ENCODE measurements around the gene RNF214.

The RNF214 gene

DNA sequence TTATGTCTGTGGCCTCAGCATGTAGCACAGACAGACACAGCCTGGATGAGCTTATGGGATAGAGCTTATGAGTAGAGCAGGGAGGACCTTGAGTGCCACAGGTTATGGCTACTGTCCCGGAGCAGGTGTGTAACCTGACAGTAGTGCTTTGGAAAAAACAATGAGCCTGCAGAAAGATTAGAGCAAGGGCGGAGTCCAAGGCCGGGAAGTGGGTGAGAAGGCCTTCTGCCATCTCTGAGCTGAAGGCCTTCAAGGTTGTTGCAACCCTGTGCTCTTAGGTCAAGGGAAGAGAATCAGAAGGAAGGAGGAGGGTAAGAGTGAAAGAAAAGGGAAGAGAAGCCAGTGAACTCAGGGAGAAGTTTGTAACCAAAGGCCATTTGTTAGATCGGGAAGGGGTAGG is 37.2 kb upstream of the RNF214 start:
- no peaks in the 10 kb centered on the region for H3K36me3 ChIP-seq (ENCODE audit: control insufficient read depth, low read length)

DNA sequence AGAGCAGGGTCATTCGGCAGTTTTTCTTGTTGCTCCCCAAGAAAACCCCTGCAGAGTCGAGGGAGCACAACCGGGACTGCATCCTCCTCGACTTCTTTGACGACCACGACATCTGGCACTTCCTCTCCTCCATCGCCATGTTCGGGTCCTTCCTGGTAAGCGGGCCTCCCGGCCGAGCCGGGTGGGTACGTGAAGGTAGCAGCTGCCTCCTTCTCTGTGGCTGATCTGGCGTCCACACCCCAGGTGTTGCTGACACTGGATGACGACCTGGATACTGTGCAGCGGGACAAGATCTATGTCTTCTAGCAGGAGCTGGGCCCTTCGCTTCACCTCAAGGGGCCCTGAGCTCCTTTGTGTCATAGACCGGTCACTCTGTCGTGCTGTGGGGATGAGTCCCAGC is 36.7 kb upstream of the RNF214 start:
- Histone ChIP-seq H4K20me1 (ENCODE audit: control insufficient read depth, insufficient read depth, low read depth, low read length) (no peaks in the 10 kb centered on the region), H3K9me3 (ENCODE audit: control insufficient read depth, insufficient read depth, low read length) (no peaks in the 10 kb centered on the region), H3K27ac (ENCODE audit: low read depth, low read length) (no peak overlapping the region), H3F3A (ENCODE audit: control insufficient read depth, insufficient read depth) (no peaks in the 10 kb centered on the region), H3K4me2 (ENCODE audit: low read length) (no peak overlapping the region), H3K27me3 (ENCODE audit: control insufficient read depth, low read length) (no peaks in the 10 kb centered on the region), H3K36me3 (ENCODE audit: control insufficient read depth, low read length) (no peaks in the 10 kb centered on the region), H3K79me2 (ENCODE audit: control insufficient read depth, low read length) (no peaks in the 10 kb centered on the region), H3K4me3 (ENCODE audit: low read length) (no peak overlapping the region), H3K9me2 (replicated peaks; ENCODE audit: control insufficient read depth, low read length) (no peaks in the 10 kb centered on the region), H3K4me1 (ENCODE audit: control insufficient read depth, low read length) (no peaks in the 10 kb centered on the region)
- no peak for TF ChIP-seq EZH2phosphoT487 (IDR thresholded peaks at IDR 0.05; ENCODE audit: borderline replicate concordance, low read length)
- TF ChIP-seq, protein P1, sequence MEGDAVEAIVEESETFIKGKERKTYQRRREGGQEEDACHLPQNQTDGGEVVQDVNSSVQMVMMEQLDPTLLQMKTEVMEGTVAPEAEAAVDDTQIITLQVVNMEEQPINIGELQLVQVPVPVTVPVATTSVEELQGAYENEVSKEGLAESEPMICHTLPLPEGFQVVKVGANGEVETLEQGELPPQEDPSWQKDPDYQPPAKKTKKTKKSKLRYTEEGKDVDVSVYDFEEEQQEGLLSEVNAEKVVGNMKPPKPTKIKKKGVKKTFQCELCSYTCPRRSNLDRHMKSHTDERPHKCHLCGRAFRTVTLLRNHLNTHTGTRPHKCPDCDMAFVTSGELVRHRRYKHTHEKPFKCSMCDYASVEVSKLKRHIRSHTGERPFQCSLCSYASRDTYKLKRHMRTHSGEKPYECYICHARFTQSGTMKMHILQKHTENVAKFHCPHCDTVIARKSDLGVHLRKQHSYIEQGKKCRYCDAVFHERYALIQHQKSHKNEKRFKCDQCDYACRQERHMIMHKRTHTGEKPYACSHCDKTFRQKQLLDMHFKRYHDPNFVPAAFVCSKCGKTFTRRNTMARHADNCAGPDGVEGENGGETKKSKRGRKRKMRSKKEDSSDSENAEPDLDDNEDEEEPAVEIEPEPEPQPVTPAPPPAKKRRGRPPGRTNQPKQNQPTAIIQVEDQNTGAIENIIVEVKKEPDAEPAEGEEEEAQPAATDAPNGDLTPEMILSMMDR (IDR thresholded peaks at IDR 0.05; ENCODE audit: low read depth, low read length, poor library complexity, severe bottlenecking), result no peak

More for the DNA sequence above, 37.2 kb upstream of the RNF214 start:
- no peak overlapping the region for H3K4me2 ChIP-seq (ENCODE audit: low read length)
- no peaks in the 10 kb centered on the region for H3K79me2 ChIP-seq (ENCODE audit: control insufficient read depth, low read length)
- H3K27ac ChIP-seq (ENCODE audit: low read depth, low read length), result no peak overlapping the region
- H3K9me2 ChIP-seq (replicated peaks; ENCODE audit: control insufficient read depth, low read length), result no peaks in the 10 kb centered on the region
- H3K9me3 ChIP-seq (ENCODE audit: control insufficient read depth, insufficient read depth, low read length), result no peaks in the 10 kb centered on the region
- no peaks in the 10 kb centered on the region for H4K20me1 ChIP-seq (ENCODE audit: control insufficient read depth, insufficient read depth, low read depth, low read length)
- TF ChIP-seq EZH2phosphoT487 (IDR thresholded peaks at IDR 0.05; ENCODE audit: borderline replicate concordance, low read length), result no peak
- TF ChIP-seq, protein P1 (IDR thresholded peaks at IDR 0.05; ENCODE audit: low read depth, low read length, poor library complexity, severe bottlenecking), result no peak
- no peak overlapping the region for H3K4me3 ChIP-seq (ENCODE audit: low read length)
- H3F3A ChIP-seq (ENCODE audit: control insufficient read depth, insufficient read depth), result no peaks in the 10 kb centered on the region
- H3K4me1 ChIP-seq (ENCODE audit: control insufficient read depth, low read length), result peaks cover 1% of the 10 kb centered on the region
- H3K27me3 ChIP-seq (ENCODE audit: control insufficient read depth, low read length), result no peaks in the 10 kb centered on the region

DNA sequence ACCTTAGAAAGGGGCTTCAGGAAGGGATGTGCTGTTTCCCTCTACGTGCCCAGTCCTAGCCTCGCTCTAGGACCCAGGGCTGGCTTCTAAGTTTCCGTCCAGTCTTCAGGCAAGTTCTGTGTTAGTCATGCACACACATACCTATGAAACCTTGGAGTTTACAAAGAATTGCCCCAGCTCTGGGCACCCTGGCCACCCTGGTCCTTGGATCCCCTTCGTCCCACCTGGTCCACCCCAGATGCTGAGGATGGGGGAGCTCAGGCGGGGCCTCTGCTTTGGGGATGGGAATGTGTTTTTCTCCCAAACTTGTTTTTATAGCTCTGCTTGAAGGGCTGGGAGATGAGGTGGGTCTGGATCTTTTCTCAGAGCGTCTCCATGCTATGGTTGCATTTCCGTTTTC is 35.5 kb upstream of the RNF214 start:
- Histone ChIP-seq H4K20me1 (ENCODE audit: control insufficient read depth, insufficient read depth, low read depth, low read length) (no peaks in the 10 kb centered on the region), H3K4me1 (ENCODE audit: control insufficient read depth, low read length) (no peaks in the 10 kb centered on the region), H3K4me3 (ENCODE audit: low read length) (no peak overlapping the region), H3K27ac (ENCODE audit: low read depth, low read length) (no peak overlapping the region), H3K9me3 (ENCODE audit: control insufficient read depth, insufficient read depth, low read length) (no peaks in the 10 kb centered on the region), H3K79me2 (ENCODE audit: control insufficient read depth, low read length) (no peaks in the 10 kb centered on the region), H3K36me3 (ENCODE audit: control insufficient read depth, low read length) (no peaks in the 10 kb centered on the region), H3F3A (ENCODE audit: control insufficient read depth, insufficient read depth) (no peaks in the 10 kb centered on the region), H3K27me3 (ENCODE audit: control insufficient read depth, low read length) (no peaks in the 10 kb centered on the region), H3K9me2 (replicated peaks; ENCODE audit: control insufficient read depth, low read length) (no peaks in the 10 kb centered on the region), H3K4me2 (ENCODE audit: low read length) (no peak overlapping the region)
- TF ChIP-seq, protein P1 (IDR thresholded peaks at IDR 0.05; ENCODE audit: low read depth, low read length, poor library complexity, severe bottlenecking), result no peak
- TF ChIP-seq EZH2phosphoT487 (IDR thresholded peaks at IDR 0.05; ENCODE audit: borderline replicate concordance, low read length), result no peak
